CD4-positive, alpha-beta memory T cell (primary cell): ENCODE measurements around the gene C16orf89. TPM values are rescaled to one million over a fixed set of nuclear protein-coding genes. Genes with fewer than 3 reads are reported as not detected.

ENCODE experiments used
- CTCF ChIA-PET: fragments of 350-600 bp; sonication (Branson Sonifier 250); formaldehyde crosslinking; loops from one replicate; lab custom pipeline; 2021; ENCODE audit warnings: inconsistent platforms; ENCODE audit not compliant: partially characterized antibody; lab: Charles Lee
- POLR2A ChIA-PET: fragments of 350-600 bp; sonication (Branson Sonifier 250); formaldehyde crosslinking; loops from one replicate; lab custom pipeline; 2021; ENCODE audit not compliant: partially characterized antibody; lab: Charles Lee
- DNase-seq, 5 donors: peaks; one replicate each; pipeline versions ENCODE4 v3.0.0 to v3.0.0-alpha.2; 2020 to 2022; ENCODE audit warnings: mixed read lengths in 1 of 5
- H3K27ac ChIP-seq: one replicate; pipeline ENCODE4 v1.7.0; 2013; ENCODE audit warnings: low read depth, low read length
- H3K27me3 ChIP-seq: 2 replicates; pipeline ENCODE4 v1.7.0; 2013; ENCODE audit warnings: mild to moderate bottlenecking, low read length, moderate library complexity; ENCODE audit not compliant: insufficient read depth
- H3K36me3 ChIP-seq: 2 replicates; pipeline ENCODE4 v1.7.0; 2013; ENCODE audit warnings: mild to moderate bottlenecking, low read length, moderate library complexity; ENCODE audit not compliant: insufficient read depth
- H3K4me1 ChIP-seq: 2 replicates; pipeline ENCODE4 v1.7.0; 2013; ENCODE audit warnings: mild to moderate bottlenecking, low read length, moderate library complexity; ENCODE audit not compliant: insufficient read depth
- H3K4me3 ChIP-seq, 2 donors: one replicate each; pipeline ENCODE4 v1.7.0; 2013; ENCODE audit warnings: low read length in 2 of 2, mild to moderate bottlenecking in 1 of 2
- H3K9me3 ChIP-seq, 2 donors: one replicate each; pipeline ENCODE4 v1.7.0; 2013; ENCODE audit warnings: low read length in 2 of 2, control low read depth in 1 of 2; ENCODE audit not compliant: control insufficient read depth in 1 of 2
- H3K27ac Mint-ChIP-seq, 7 donors: one replicate each; pipeline ENCODE4 v1.8.0; 2020 to 2021; ENCODE audit warnings: mixed read lengths in 7 of 7, mild to moderate bottlenecking in 6 of 7, inconsistent platforms in 3 of 7, moderate library complexity in 3 of 7
- H3K27me3 Mint-ChIP-seq, 2 donors: one replicate each; pipeline ENCODE4 v1.8.0; 2020 to 2021; ENCODE audit warnings: mixed read lengths in 2 of 2
- H3K36me3 Mint-ChIP-seq, 2 donors: one replicate each; pipeline ENCODE4 v1.8.0; 2020 to 2021; ENCODE audit warnings: mixed read lengths in 2 of 2, inconsistent platforms in 1 of 2, mild to moderate bottlenecking in 1 of 2
- H3K4me1 Mint-ChIP-seq, 4 donors: one replicate each; pipeline ENCODE4 v1.8.0; 2020 to 2021; ENCODE audit warnings: mixed read lengths in 4 of 4, mild to moderate bottlenecking in 1 of 4
- H3K4me3 Mint-ChIP-seq, 8 donors: one replicate each; pipeline ENCODE4 v1.8.0; 2020 to 2021; ENCODE audit warnings: mixed read lengths in 8 of 8, mild to moderate bottlenecking in 7 of 8, moderate library complexity in 6 of 8, inconsistent platforms in 3 of 8
- H3K9me3 Mint-ChIP-seq, 8 donors: one replicate each; pipeline ENCODE4 v1.8.0; 2020 to 2021; ENCODE audit warnings: mixed read lengths in 8 of 8, mild to moderate bottlenecking in 5 of 8, inconsistent platforms in 3 of 8, moderate library complexity in 1 of 8
- intact Hi-C: fragments of 100-400 bp; cut with micrococcal nuclease; formaldehyde crosslinking; loops from one replicate; pipeline ENCODE4 v1.15.1; 2023
- polyA plus RNA-seq, 2 donors: library from polyadenylated mRNA; unstranded; fragments of 300-500 nt; fragmentation: Illumina TruSeq; gene quantifications; one replicate each; pipeline ENCODE4 v1.2.3, GENCODE V29; 2021
- total RNA-seq, 2 experiments: library from RNA; stranded (reverse); gene quantifications; one replicate each; pipeline ENCODE4 v1.2.3, GENCODE V29; 2021

C16orf89 gene
- total and polyA plus RNA-seq, 4 experiments from 2014 or later = not detected

- CTCF ChIA-PET = interaction anchor here (1.0 to 1.5 kb wide), 2 partner anchors 22 to 42 kb away, joined by 3 to 4 read pairs; no protein-coding TSS in a partner anchor
- no peaks in the 10 kb centered on the region for H3K27me3 Mint-ChIP-seq
These were observed 31.6 kb downstream of the C16orf89 start for GRCh38 chr16:5034167-5034523.

GRCh38 chr16:5033256-5034166 lies 32.2 kb downstream of the C16orf89 start, which contains the start of gene NAGPA:
Gene NAGPA, minus strand, starts transcription at chr16:5033935. Its CDS starts 21 bp downstream, at chr16:5033914.
- no peaks in the 10 kb centered on the region for H3K27me3 ChIP-seq
- Mint-ChIP-seq H3K27me3 (no peaks in the 10 kb centered on the region), H3K36me3 (peaks cover 5 to 18% of the 10 kb centered on the region in 2 donors), H3K4me3 (peak within 1 kb of the TSS; percentile 85 to 93 (median 90)), H3K9me3 (no peaks in the 10 kb centered on the region), H3K4me1 (peaks cover 12 to 32% (median 15%) of the 10 kb centered on the region in 4 donors), H3K27ac (peak within 1 kb of the TSS; percentile 88 to 96 (median 91))
- CTCF ChIA-PET = interaction anchor here (1.0 to 1.5 kb wide), 2 partner anchors 23 to 42 kb away, joined by 3 to 4 read pairs; no protein-coding TSS in a partner anchor
- POLR2A ChIA-PET = interaction anchor here (0.7 to 2.6 kb wide), 8 partner anchors 9 to 340 kb away, joined by 3 to 22 read pairs (median 4); partner anchors contain the start of genes ALG1, ANKS3, DNAAF8 and EEF2KMT
- H3K27ac ChIP-seq = peak within 1 kb of the TSS; percentile 50
- peak; percentile 86 to 88 (median 87) for DNase-seq
- no peaks in the 10 kb centered on the region for H3K9me3 ChIP-seq
- H3K4me1 ChIP-seq = peaks cover 16% of the 10 kb centered on the region
- peaks cover 10% of the 10 kb centered on the region for H3K36me3 ChIP-seq
- H3K4me3 ChIP-seq = peak within 1 kb of the TSS; percentile 26 to 86
- intact Hi-C loops = loop anchor here (1.0 kb wide), 3 partner anchors 38 to 299 kb away; partner anchors contain the start of genes ALG1, ANKS3, DNAAF8 and EEF2KMT

More at GRCh38 chr16:5034167-5034523, 31.6 kb downstream of the C16orf89 start:
- intact Hi-C loops = no loop called here
- H3K36me3 ChIP-seq = peaks cover 5% of the 10 kb centered on the region
- peak overlapping the region; percentile 50 for H3K27ac ChIP-seq
- Mint-ChIP-seq H3K9me3 (no peaks in the 10 kb centered on the region), H3K4me1 (peaks cover 12 to 32% (median 15%) of the 10 kb centered on the region in 4 donors), H3K4me3 (peak overlapping the region; percentile 85 to 93 (median 90)), H3K36me3 (peaks cover 1 to 12% of the 10 kb centered on the region in 2 donors), H3K27ac (peak overlapping the region; percentile 88 to 96 (median 91))
- H3K4me3 ChIP-seq = peak overlapping the region; percentile 26 to 86
- H3K9me3 ChIP-seq = no peaks in the 10 kb centered on the region
- H3K27me3 ChIP-seq = no peaks in the 10 kb centered on the region
- H3K4me1 ChIP-seq = peaks cover 16% of the 10 kb centered on the region
- POLR2A ChIA-PET = interaction anchor here (0.7 to 2.6 kb wide), 8 partner anchors 10 to 340 kb away, joined by 3 to 22 read pairs (median 4); partner anchors contain the start of genes ALG1, ANKS3, DNAAF8 and EEF2KMT
- no peak for DNase-seq

GRCh38 chr16:5032748-5033167 lies 33.0 kb downstream of the C16orf89 start:
- H3K9me3 ChIP-seq = no peaks in the 10 kb centered on the region
- peak overlapping the region; percentile 26 to 86 for H3K4me3 ChIP-seq
- no peak for DNase-seq
- H3K36me3 ChIP-seq = peaks cover 10% of the 10 kb centered on the region
- H3K4me1 ChIP-seq = peaks cover 16% of the 10 kb centered on the region
- H3K27me3 ChIP-seq = no peaks in the 10 kb centered on the region
- H3K27me3 Mint-ChIP-seq = no peaks in the 10 kb centered on the region
- ChIA-PET CTCF (no interaction called here), POLR2A (interaction anchor here (2.1 to 2.6 kb wide), 2 partner anchors 39 to 65 kb away, joined by 10 to 22 read pairs; partner anchors contain the start of genes ALG1 and EEF2KMT)
- intact Hi-C loops = loop anchor here (1.0 kb wide), 3 partner anchors 39 to 298 kb away; partner anchors contain the start of genes ALG1, ANKS3, DNAAF8 and EEF2KMT
- H3K27ac ChIP-seq = peak overlapping the region; percentile 50
- H3K27ac Mint-ChIP-seq = peak overlapping the region in 6 of 7 donors; percentile 19 to 87 (median 72)
- H3K9me3 Mint-ChIP-seq = no peaks in the 10 kb centered on the region
- H3K36me3 Mint-ChIP-seq = peaks cover 5 to 20% of the 10 kb centered on the region in 2 donors
- H3K4me3 Mint-ChIP-seq = peak overlapping the region; percentile 47 to 92 (median 78)
- H3K4me1 Mint-ChIP-seq = peaks cover 12 to 32% (median 15%) of the 10 kb centered on the region in 4 donors

DNA sequence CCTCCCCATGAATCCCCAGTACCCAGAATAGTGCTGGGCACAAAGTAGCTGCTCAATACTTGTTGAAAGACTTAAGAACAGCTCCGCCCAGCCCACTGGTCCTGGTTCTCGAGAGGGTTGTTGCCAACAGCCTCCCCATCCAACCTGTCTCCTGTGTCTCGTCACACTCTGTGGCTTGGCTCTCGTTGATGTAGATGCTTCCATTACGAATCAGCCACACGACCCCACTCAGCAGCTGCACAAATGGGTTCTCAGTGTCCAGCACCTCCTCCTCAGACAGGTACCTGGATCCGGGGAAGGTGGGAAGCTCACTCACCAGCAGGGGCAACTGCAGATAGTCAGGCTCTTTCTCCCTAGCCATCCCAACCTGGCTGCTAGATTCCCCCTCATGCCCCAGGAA lies 34.2 kb downstream of the C16orf89 start:
- Mint-ChIP-seq H3K4me1 (peaks cover 12 to 32% (median 15%) of the 10 kb centered on the region in 4 donors), H3K36me3 (peaks cover 8 to 24% of the 10 kb centered on the region in 2 donors), H3K9me3 (no peaks in the 10 kb centered on the region), H3K27ac (peak overlapping the region in 1 of 7 donors; percentile 44), H3K4me3 (peak overlapping the region in 6 of 8 donors; percentile 58 to 79 (median 68)), H3K27me3 (no peaks in the 10 kb centered on the region)
- Histone ChIP-seq H3K4me1 (peaks cover 16% of the 10 kb centered on the region), H3K27ac (no peak overlapping the region), H3K9me3 (no peaks in the 10 kb centered on the region), H3K27me3 (no peaks in the 10 kb centered on the region), H3K36me3 (peaks cover 10% of the 10 kb centered on the region), H3K4me3 (no peak overlapping the region)
- ChIA-PET CTCF (no interaction called here), POLR2A (interaction anchor here (1.7 kb wide), 1 partner anchor 40 kb away, joined by 6 read pairs; the partner anchor contains the start of gene ALG1)
- no peak for DNase-seq
- intact Hi-C loops = no loop called here

- H3K4me1 Mint-ChIP-seq = peaks cover 12 to 27% (median 15%) of the 10 kb centered on the region in 4 donors
- no peaks in the 10 kb centered on the region for H3K27me3 ChIP-seq
- H3K36me3 ChIP-seq = peaks cover 10% of the 10 kb centered on the region
- intact Hi-C loops = no loop called here
- POLR2A ChIA-PET = interaction anchor here (1.7 kb wide), 1 partner anchor 42 kb away, joined by 6 read pairs; the partner anchor contains the start of gene ALG1
- H3K9me3 ChIP-seq = no peaks in the 10 kb centered on the region
- peaks cover 16% of the 10 kb centered on the region for H3K4me1 ChIP-seq
- H3K4me3 ChIP-seq = no peak overlapping the region
- CTCF ChIA-PET = interaction anchor here (1.1 kb wide), 1 partner anchor 14 kb away, joined by 4 read pairs; no protein-coding TSS in a partner anchor
- no peak overlapping the region for H3K27ac ChIP-seq
- no peak overlapping the region for H3K27ac Mint-ChIP-seq
- H3K36me3 Mint-ChIP-seq = peaks cover 8 to 24% of the 10 kb centered on the region in 2 donors
- peak overlapping the region in 1 of 8 donors; percentile 15 for H3K4me3 Mint-ChIP-seq
- no peak for DNase-seq
- no peaks in the 10 kb centered on the region for H3K9me3 Mint-ChIP-seq
- H3K27me3 Mint-ChIP-seq = no peaks in the 10 kb centered on the region
These were observed 35.4 kb downstream of the C16orf89 start for GRCh38 chr16:5030251-5030870.

DNA sequence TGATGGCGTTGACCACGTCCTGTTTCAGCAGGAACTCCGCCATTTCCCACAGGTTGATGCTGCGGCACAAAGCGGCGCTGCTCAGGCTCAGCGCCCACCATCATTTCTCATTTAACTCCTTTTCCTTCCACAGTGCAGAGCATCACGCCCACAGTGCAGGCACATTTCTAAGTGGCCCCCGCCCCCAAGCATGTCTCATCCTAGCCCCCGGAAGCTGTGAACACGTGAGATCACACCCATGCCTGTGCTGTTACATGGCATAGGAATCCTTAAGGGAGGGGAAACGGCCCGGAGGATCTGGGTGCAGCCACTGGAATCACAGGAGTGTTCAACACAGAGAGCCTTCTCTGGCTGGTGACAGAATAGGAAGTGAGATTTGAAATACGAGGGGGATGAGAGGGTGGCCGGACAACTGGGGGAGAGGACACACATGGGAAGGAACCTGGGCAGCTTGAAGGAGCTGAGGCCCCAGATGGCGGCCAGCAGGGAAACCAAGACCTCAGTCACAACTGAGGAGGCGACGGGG lies 36.7 kb downstream of the C16orf89 start:
- no peak for DNase-seq
- ChIA-PET CTCF (interaction anchor here (0.6 kb wide), 1 partner anchor 30 kb away, joined by 3 read pairs; no protein-coding TSS in a partner anchor), POLR2A (no interaction called here)
- H3K4me1 ChIP-seq = peaks cover 8% of the 10 kb centered on the region
- Mint-ChIP-seq H3K4me1 (peaks cover 7 to 16% (median 9%) of the 10 kb centered on the region in 4 donors), H3K9me3 (no peaks in the 10 kb centered on the region), H3K27me3 (no peaks in the 10 kb centered on the region), H3K4me3 (peak overlapping the region in 1 of 8 donors; percentile 55), H3K36me3 (peaks cover 8 to 25% of the 10 kb centered on the region in 2 donors), H3K27ac (no peak overlapping the region)
- peaks cover 10% of the 10 kb centered on the region for H3K36me3 ChIP-seq
- H3K27me3 ChIP-seq = no peaks in the 10 kb centered on the region
- no peak overlapping the region for H3K4me3 ChIP-seq
- H3K27ac ChIP-seq = no peak overlapping the region
- intact Hi-C loops = no loop called here
- no peaks in the 10 kb centered on the region for H3K9me3 ChIP-seq
